ENCODE results near the gene SNTB2.
A peak's percentile ranks its signal among the peaks of the same experiment; 100 is the strongest.
"Not testable (repeated sequence)": the region's sequence is repeated elsewhere in the genome, so short reads cannot be mapped to it uniquely, and the experiment has no call there.

The SNTB2 gene

GRCh38 chr16:69294051-69294450 lies 107.1 kb downstream of the SNTB2 start:
- DNase-seq: no peak

DNA sequence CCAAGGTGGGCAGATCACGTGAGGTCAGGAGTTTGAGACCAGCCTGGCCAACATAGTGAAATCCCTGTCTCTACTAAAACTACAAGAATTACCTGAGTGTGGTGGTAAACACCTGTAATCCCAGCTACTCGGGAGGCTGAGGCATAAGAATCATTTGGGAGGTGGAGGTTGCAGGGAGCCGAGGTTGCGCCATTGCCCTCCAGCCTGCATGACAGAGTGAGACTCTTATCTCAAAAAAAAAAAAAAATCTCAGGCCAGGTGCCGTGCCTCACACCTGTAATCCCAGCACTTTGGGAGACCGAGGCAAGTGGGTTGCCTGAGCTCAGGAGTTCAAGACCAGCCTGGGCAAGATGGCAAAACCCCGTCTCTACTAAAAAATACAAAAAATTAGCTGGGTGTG lies 109.8 kb downstream of the SNTB2 start:
- not testable (repeated sequence) for DNase-seq

GRCh38 chr16:69298261-69298660 lies 111.3 kb downstream of the SNTB2 start:
- no peak for DNase-seq

- no peak for DNase-seq
These were observed 114.2 kb downstream of the SNTB2 start for GRCh38 chr16:69301187-69301586.

- DNase-seq: no peak
These were observed 114.9 kb downstream of the SNTB2 start for GRCh38 chr16:69301861-69302260.

- DNase-seq: no peak
These were observed 115.3 kb downstream of the SNTB2 start for GRCh38 chr16:69302301-69302700.

DNA sequence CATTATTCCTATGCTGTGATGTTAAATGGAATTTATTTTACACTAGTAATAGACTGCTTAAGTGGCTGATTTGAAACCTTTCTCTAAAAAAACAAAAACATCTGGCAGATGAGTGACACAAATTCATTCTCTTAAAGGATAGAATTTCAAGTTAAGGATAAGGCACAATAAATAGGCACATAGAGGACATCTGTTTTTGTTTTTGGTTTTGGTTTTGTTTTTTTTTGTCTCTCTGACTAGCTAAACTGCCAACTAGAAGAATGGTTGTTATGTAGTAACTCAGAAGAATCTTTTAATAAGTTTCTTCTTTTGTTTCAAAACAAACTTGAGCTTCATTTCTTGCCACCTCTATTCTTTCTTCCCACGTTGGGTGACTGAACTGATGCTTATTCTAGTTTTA lies 119.1 kb downstream of the SNTB2 start:
- DNase-seq: no peak

DNA sequence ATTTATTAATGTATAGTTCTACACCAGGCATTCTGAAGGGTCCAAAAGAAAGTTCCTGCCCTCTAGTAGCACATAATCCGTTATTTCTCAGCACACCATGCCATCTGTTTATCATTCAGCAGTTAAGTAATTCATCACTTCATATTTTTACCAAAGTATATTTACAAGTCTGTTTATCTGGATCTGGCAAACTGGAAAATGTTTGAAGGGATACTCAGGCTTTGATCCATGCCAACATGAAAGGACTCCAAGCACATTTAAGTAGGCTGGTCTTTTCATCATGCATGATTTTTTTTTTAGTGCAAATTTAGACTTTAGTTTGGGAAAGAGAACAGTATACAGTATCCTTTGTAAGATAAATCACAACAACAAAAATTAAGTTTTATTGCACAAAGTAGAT lies 120.1 kb downstream of the SNTB2 start:
- DNase-seq: no peak

DNA sequence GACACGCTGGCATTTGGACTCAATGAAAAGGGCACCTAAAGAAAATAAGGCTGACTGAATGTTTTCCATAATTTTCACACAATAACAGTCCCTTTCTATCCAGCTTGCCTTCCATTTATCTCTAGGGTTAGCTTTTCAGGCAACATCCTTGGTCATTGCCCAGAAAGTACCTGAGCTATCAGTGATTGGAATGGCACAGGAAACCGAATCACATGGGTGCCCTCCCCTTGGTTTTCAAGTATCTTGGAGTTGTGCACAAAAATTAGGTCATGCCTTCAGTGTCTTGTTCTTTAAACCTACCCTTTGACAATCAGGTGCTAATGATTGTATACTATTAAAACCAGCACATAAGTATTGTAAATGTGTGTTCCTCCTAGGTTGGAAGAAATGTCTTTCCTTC lies 120.9 kb downstream of the SNTB2 start:
- no peak for DNase-seq

GRCh38 chr16:69309316-69309715 lies 122.4 kb downstream of the SNTB2 start:
- no peak for DNase-seq

DNA sequence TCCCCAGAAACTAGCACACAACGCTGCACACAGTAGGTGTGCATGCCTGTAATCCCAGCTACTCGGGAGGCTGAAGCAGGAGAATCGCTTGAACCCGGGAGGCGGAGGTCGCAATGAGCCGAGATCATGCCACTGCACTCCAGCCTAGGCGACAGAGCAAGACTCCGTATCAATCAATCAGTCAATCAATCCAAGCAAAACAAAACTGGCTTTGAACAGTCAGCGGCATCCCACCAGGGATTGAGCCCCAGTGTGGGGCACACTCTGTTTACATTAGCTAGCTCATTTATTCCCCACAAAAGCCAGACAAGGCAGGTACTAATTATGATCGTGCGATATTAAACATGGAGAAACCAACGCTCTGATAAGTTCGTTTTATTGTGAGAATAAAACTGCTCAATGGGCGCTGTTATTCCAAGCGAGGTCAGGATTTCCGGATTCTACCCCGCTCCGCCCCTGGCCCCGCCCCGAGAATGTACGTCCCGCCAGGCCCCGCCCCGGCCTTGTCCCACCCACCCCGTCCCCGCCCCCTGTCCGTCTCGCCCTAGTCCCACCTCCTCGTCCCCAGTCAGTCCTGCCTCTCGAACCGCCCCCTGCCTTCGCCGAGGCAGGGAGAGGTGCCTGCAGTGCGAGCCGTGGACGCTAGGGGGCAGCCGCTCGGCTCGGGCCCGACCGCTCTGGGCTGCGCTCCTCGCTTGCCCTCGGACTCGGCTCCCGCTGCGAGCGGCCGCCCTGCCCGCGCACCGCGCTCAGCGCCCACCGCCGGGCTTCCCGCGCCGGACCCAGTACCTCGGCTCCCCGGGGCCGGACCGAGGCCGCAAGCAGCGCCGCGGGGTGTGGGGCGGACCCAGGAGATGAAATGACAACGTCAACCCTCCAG lies 123.9 kb downstream of the SNTB2 start, which contains the start of gene VPS4A:
VPS4A (plus strand) TSS at position 698 of the 880 bp plus-strand sequence; CDS start at position 860, 162 bp downstream.
- DNase-seq: peak; percentile 97

DNA sequence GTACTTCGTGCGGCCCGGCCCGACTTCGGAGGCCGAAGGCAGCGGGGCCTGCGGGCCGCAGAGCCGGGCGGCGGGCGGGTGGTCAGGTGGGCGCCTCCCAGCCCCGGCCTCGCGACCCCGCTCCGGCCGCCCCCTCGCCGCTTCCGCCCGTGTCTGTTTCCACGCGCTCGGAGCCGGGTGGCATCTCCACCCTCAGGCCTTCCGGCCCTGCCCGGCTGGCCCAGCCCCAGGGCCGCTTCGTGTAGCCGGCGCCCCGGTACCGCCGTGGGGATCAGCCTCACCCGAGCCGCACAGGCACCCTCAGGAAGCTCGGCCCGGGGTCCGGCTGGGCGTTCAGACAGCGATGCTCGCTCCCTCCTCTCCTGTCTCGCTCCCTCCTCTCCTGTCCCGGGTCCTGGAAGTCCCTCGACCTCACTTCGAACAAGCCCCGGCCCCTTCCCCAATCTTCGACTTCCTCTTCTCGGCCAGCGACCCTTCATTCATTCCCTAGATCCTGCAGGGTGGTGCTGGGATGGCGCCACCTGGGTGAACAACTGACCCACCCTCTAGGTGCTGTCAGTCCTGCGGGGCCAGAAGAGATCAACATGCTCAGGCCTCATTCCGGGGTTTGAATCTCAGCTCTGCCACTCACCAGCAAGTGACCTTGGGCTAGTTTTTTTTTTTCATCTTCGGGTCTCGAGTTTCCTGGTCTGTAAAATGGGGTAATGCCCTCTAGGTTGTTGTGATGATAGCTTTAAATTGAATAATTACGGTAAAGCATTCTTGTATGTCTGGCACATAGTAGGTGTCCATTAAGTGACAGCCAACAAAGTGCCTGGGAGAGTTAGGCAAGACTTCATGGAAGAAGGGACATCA lies 124.8 kb downstream of the SNTB2 start:
- DNase-seq: peak; percentile 19

DNA sequence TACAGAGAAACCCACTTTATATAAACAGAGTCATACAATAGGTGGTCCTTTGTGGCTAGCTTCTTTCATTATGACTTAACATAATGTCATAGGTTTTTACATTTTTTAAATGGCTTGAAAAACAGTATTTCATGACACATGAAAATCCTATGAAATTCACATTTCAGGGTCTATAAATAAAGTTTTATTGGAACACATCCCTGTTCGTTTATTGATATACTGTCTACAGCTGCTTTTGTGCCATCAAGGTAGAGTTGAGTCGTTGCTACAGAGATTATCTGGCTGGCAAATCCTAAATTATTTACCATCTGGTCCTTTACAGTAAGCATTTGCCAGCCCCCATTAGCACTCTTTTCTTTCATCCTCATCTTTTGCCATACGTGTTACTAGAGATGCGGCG lies 126.5 kb downstream of the SNTB2 start:
- no peak for DNase-seq

- DNase-seq: no peak
These were observed 127.6 kb downstream of the SNTB2 start for GRCh38 chr16:69314534-69314933.

- no peak for DNase-seq
These were observed 128.7 kb downstream of the SNTB2 start for GRCh38 chr16:69315486-69316311.

- DNase-seq: no peak
These were observed 129.7 kb downstream of the SNTB2 start for GRCh38 chr16:69316595-69317034.

DNA sequence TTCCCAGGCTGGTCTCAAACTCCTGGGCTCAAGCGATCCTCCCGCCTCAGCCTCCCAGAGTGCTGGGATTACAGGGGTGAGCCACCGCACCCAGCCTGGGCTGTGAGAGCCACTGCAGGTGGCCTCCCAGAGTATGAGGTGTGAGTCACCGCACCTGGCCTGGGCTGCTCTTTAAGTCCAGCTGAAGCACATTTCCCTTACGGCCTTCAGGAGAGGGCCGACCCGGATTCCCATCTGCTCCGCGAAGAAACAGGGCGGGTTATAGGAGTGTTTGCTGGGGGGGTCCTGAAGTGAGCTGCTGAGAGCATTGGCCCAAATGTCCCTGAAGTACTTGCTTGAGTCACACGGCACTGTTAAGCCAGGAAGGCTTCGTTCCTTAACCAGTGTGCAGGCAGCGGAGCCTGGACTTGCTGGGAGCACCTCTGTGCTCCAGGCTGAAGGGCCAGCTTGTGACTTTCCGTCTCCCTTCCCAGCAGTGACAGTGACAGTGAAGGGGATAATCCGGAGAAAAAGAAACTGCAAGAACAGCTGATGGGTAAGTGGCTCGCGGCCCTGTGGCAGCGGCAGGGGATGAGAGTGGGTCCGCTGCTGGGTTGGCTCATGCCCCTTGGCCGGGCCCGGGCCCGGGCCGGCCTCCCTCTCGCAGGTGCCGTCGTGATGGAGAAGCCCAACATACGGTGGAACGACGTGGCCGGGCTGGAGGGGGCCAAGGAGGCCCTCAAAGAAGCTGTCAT lies 131.4 kb downstream of the SNTB2 start:
- DNase-seq: no peak

GRCh38 chr16:69318911-69319289 lies 131.9 kb downstream of the SNTB2 start:
- DNase-seq: no peak

DNA sequence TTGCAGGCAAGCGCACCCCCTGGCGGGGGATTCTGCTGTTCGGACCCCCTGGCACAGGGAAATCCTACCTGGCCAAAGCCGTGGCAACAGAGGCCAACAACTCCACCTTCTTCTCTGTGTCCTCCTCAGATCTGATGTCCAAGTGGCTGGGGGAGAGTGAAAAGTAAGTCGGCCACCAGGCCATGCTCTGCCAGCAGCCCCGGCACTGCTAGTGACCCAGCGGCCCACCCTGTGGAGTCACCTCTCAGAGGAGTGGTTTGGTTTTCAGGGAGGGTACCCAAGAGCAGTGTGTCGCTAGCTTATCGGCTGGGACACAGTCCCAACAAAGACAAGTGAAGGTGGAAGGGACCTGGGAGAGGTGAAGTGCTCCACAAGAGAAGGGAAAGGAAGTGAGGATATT lies 132.4 kb downstream of the SNTB2 start:
- no peak for DNase-seq

- DNase-seq: no peak
These were observed 133.1 kb downstream of the SNTB2 start for GRCh38 chr16:69319826-69320739.

DNA sequence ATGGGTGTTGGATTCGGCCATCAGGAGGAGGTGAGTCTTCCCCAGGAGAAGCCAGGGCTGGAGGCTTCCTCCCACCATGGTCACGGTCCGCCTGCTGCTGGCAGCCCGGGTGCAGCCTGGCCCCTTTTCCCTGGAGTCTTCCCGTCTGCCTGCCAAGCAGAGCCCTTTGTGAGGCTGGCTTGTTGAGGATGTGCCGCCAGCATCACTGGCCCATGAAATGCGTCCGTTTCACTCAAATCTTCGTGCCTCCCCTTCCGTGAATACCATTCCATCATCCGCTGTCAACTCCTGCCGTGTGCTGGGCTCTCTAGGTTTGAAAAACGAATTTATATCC lies 133.7 kb downstream of the SNTB2 start:
- DNase-seq: no peak
